Measurements from ENCODE around the gene PLXNA3. TPM values are rescaled to one million over a fixed set of nuclear protein-coding genes. Genes with fewer than 3 reads are reported as not detected.

Gene PLXNA3
- total and polyA plus RNA-seq, 3 donors from 2014 or later, result 24.7 to 63.5 (median 37.3) TPM

DNA sequence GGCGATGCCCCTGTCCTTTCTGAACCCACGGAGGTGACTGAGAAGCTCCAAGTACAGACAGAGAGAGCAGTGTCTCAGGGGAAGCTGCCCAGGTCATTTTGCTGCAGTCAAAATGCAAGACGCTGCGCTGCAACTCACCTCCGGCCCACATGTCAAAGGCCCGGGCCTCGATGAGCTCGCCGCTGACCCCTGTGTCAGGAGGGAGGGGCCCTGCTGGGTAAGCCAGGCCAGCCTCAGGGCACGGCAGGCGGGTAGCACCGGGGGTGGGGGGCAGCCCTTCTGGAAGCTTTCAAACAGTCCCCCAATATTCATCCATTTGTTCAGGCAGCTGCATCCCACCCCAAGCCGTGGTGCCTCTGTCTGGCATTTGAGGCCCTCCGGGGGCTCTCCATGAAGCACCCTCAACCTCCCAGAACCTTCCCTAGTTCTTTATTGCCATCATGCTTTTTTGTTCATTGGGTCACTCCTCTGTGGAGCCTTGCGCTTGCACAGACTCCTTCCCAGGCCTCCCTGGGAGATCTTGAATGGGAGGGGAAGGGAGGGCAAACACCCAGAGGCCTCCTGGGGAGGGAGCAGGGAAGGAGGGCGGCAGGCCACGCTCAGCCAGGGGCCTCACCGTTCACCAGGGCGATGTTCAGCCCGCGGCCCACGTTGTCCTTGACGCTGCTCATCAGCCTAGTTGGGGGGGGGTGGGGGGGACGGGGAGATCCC, 49.7 kb downstream of the PLXNA3 start:
- no peak overlapping the region for H3K4me3 ChIP-seq
- 64 to 76% methylated on average over 5 to 18 of the region's 24 CpGs for WGBS, 2 donors
- no peaks in the 10 kb centered on the region for H3K27me3 ChIP-seq
- no peaks in the 10 kb centered on the region for H3K9me3 ChIP-seq
- no peak for TF ChIP-seq POLR2A (IDR thresholded peaks at IDR 0.05)
- TF ChIP-seq, protein P1, sequence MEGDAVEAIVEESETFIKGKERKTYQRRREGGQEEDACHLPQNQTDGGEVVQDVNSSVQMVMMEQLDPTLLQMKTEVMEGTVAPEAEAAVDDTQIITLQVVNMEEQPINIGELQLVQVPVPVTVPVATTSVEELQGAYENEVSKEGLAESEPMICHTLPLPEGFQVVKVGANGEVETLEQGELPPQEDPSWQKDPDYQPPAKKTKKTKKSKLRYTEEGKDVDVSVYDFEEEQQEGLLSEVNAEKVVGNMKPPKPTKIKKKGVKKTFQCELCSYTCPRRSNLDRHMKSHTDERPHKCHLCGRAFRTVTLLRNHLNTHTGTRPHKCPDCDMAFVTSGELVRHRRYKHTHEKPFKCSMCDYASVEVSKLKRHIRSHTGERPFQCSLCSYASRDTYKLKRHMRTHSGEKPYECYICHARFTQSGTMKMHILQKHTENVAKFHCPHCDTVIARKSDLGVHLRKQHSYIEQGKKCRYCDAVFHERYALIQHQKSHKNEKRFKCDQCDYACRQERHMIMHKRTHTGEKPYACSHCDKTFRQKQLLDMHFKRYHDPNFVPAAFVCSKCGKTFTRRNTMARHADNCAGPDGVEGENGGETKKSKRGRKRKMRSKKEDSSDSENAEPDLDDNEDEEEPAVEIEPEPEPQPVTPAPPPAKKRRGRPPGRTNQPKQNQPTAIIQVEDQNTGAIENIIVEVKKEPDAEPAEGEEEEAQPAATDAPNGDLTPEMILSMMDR (IDR thresholded peaks at IDR 0.05), result no peak
- intact Hi-C loops (cut with DNase I; ENCODE audit: low total_unique reads), result no loop called here
- no peak overlapping the region for H3K27ac ChIP-seq
- DNase-seq, result no peak
- no peaks in the 10 kb centered on the region for H3K36me3 ChIP-seq (ENCODE audit: low read depth, missing control alignments)
- H3K4me1 ChIP-seq, result no peaks in the 10 kb centered on the region

DNA sequence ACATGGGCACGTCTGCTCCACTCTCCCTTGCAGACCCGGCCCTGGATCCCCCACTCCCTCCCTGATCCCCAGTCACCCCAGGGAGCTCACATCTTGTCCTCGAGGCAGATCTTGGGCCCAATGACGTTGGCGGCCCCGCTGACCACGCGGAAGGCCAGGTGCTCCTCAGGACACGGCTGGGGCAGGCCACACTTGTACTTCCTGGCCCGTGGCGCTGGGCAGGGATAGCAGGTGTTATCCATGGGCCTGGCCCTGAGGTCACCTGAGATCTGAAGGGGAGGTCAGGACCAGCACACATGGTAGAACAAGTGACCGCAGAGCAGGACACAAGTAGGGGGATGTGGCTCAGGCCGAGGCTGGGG, 50.3 kb downstream of the PLXNA3 start:
- TF ChIP-seq, protein P1 (IDR thresholded peaks at IDR 0.05), result no peak
- Histone ChIP-seq H3K36me3 (ENCODE audit: low read depth, missing control alignments) (no peaks in the 10 kb centered on the region), H3K27me3 (no peaks in the 10 kb centered on the region), H3K4me3 (no peak overlapping the region), H3K4me1 (no peaks in the 10 kb centered on the region), H3K9me3 (no peaks in the 10 kb centered on the region), H3K27ac (no peak overlapping the region)
- WGBS, 2 donors, result 67 to 83% methylated on average over 1 to 7 of the region's 13 CpGs
- no peak for DNase-seq
- intact Hi-C loops (cut with DNase I; ENCODE audit: low total_unique reads), result no loop called here

DNA sequence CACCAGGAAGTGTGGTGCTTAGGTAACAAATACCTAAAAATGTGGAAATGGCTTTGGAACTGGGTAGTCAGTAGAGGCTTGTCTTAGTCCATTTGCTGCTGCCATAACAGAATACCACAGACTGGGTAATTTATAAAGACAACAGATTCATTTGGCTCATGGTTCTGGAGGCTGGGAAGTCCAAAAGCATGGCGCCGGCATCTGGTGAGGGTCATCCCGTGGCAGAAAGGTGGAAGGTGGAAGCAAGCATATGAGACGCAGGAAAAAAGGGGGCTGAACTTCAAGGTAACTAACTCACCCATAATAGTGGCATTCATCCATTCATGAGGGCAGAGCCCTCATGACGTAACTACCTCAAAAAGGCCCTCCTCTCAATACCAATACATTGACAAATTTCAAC, 51.4 kb downstream of the PLXNA3 start:
- TF ChIP-seq, protein P1 (IDR thresholded peaks at IDR 0.05), result no peak
- no peak for TF ChIP-seq POLR2A (IDR thresholded peaks at IDR 0.05)
- WGBS, 2 donors, result 96 to 100% methylated on average over 2 to 5 of the region's 5 CpGs
- no peak overlapping the region for H3K27ac ChIP-seq
- H3K4me3 ChIP-seq, result no peak overlapping the region
- H3K36me3 ChIP-seq (ENCODE audit: low read depth, missing control alignments), result no peaks in the 10 kb centered on the region
- DNase-seq, result no peak
- no peaks in the 10 kb centered on the region for H3K27me3 ChIP-seq
- H3K9me3 ChIP-seq, result no peaks in the 10 kb centered on the region
- intact Hi-C loops (cut with DNase I; ENCODE audit: low total_unique reads), result no loop called here
- no peaks in the 10 kb centered on the region for H3K4me1 ChIP-seq

DNA sequence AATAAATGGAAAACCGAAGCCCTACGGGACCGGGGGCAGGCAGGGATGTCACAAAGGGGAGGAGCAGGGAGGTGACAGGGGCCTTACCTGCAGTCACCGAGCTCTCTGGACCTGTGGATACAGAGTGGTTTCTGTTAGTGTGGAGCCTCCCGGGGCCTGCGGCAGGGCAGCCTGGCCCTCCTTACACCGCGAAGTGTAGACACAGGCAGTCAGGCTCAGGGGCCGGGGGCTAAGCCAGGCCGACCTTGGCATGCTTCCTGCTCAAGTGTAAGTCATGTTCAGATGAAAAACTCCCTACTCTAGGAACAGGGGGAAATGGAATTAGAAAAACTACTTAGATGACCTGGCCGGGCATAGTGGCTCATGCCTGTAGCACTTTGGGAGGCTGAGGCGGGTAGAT, 53.7 kb downstream of the PLXNA3 start:
- H3K27ac ChIP-seq, result no peak overlapping the region
- intact Hi-C loops (cut with DNase I; ENCODE audit: low total_unique reads), result no loop called here
- H3K36me3 ChIP-seq (ENCODE audit: low read depth, missing control alignments), result no peaks in the 10 kb centered on the region
- no peak overlapping the region for H3K4me3 ChIP-seq
- no peaks in the 10 kb centered on the region for H3K9me3 ChIP-seq
- H3K4me1 ChIP-seq, result no peaks in the 10 kb centered on the region
- no peaks in the 10 kb centered on the region for H3K27me3 ChIP-seq
- TF ChIP-seq POLR2A (IDR thresholded peaks at IDR 0.05), result no peak
- TF ChIP-seq, protein P1 (IDR thresholded peaks at IDR 0.05), result no peak
- DNase-seq, result no peak
- WGBS, 2 donors, result 53 to 58% methylated on average over 5 to 12 of the region's 12 CpGs
